Measurements from ENCODE around the gene TRPM4.

The TRPM4 gene

GRCh38 chr19:49193822-49194394 lies 36.3 kb downstream of the TRPM4 start:
- peaks cover 55% of the 10 kb centered on the region for H3K27me3 ChIP-seq (replicated peaks; ENCODE audit: insufficient read depth, low read length)
- no peak overlapping the region for H3K27ac ChIP-seq (ENCODE audit: low read length)
- no peaks in the 10 kb centered on the region for H3K9me3 ChIP-seq (replicated peaks; ENCODE audit: insufficient read depth, low read length)
- H3K4me3 ChIP-seq (ENCODE audit: low read length): no peak overlapping the region
- H3K9me2 ChIP-seq (replicated peaks; ENCODE audit: insufficient read depth, low read length): no peaks in the 10 kb centered on the region
- no peak overlapping the region for H2AFZ ChIP-seq (ENCODE audit: low read length)
- H4K20me1 ChIP-seq (ENCODE audit: insufficient read depth, low read length): no peaks in the 10 kb centered on the region
- no peaks in the 10 kb centered on the region for H3K79me2 ChIP-seq (ENCODE audit: low read length)
- H3F3A ChIP-seq (ENCODE audit: insufficient read depth, low read length): no peaks in the 10 kb centered on the region
- H3K4me2 ChIP-seq (ENCODE audit: low read depth, low read length): no peak overlapping the region
- no peak overlapping the region for H3K9ac ChIP-seq (ENCODE audit: low read length)
- no peaks in the 10 kb centered on the region for H3K36me3 ChIP-seq (replicated peaks; ENCODE audit: insufficient read depth, low read length)
- no peak for TF ChIP-seq CTCF (IDR thresholded peaks at IDR 0.05; ENCODE audit: low read length)
- no peak for TF ChIP-seq EZH2 (optimal IDR thresholded peaks at IDR 0.05; ENCODE audit: low read depth, low read length)
- no peak for TF ChIP-seq EZH2phosphoT487 (IDR thresholded peaks at IDR 0.05; ENCODE audit: low read length)
- no peaks in the 10 kb centered on the region for H3K4me1 ChIP-seq (ENCODE audit: low read length)
- DNase-seq: no peak

GRCh38 chr19:49194408-49194807 lies 36.8 kb downstream of the TRPM4 start:
- H3K4me1 ChIP-seq (ENCODE audit: low read length): no peaks in the 10 kb centered on the region
- H3K4me2 ChIP-seq (ENCODE audit: low read depth, low read length): no peak overlapping the region
- no peaks in the 10 kb centered on the region for H3K79me2 ChIP-seq (ENCODE audit: low read length)
- H2AFZ ChIP-seq (ENCODE audit: low read length): no peak overlapping the region
- no peaks in the 10 kb centered on the region for H3K9me3 ChIP-seq (replicated peaks; ENCODE audit: insufficient read depth, low read length)
- no peak overlapping the region for H3K4me3 ChIP-seq (ENCODE audit: low read length)
- H3K36me3 ChIP-seq (replicated peaks; ENCODE audit: insufficient read depth, low read length): no peaks in the 10 kb centered on the region
- no peak for DNase-seq
- H3K27me3 ChIP-seq (replicated peaks; ENCODE audit: insufficient read depth, low read length): peaks cover 50% of the 10 kb centered on the region
- TF ChIP-seq EZH2 (optimal IDR thresholded peaks at IDR 0.05; ENCODE audit: low read depth, low read length) (no peak), CTCF (IDR thresholded peaks at IDR 0.05; ENCODE audit: low read length) (no peak), EZH2phosphoT487 (IDR thresholded peaks at IDR 0.05; ENCODE audit: low read length) (no peak)
- H3F3A ChIP-seq (ENCODE audit: insufficient read depth, low read length): no peaks in the 10 kb centered on the region
- H3K27ac ChIP-seq (ENCODE audit: low read length): no peak overlapping the region
- H3K9me2 ChIP-seq (replicated peaks; ENCODE audit: insufficient read depth, low read length): no peaks in the 10 kb centered on the region
- no peak overlapping the region for H3K9ac ChIP-seq (ENCODE audit: low read length)
- no peaks in the 10 kb centered on the region for H4K20me1 ChIP-seq (ENCODE audit: insufficient read depth, low read length)

- Histone ChIP-seq H3K9me2 (replicated peaks; ENCODE audit: insufficient read depth, low read length) (no peaks in the 10 kb centered on the region), H3F3A (ENCODE audit: insufficient read depth, low read length) (no peaks in the 10 kb centered on the region), H3K9ac (ENCODE audit: low read length) (no peak overlapping the region), H3K79me2 (ENCODE audit: low read length) (no peaks in the 10 kb centered on the region), H3K36me3 (replicated peaks; ENCODE audit: insufficient read depth, low read length) (no peaks in the 10 kb centered on the region), H3K9me3 (replicated peaks; ENCODE audit: insufficient read depth, low read length) (no peaks in the 10 kb centered on the region), H3K27me3 (replicated peaks; ENCODE audit: insufficient read depth, low read length) (peaks cover 38% of the 10 kb centered on the region), H3K4me3 (ENCODE audit: low read length) (no peak overlapping the region), H2AFZ (ENCODE audit: low read length) (no peak overlapping the region), H3K4me2 (ENCODE audit: low read depth, low read length) (no peak overlapping the region), H4K20me1 (ENCODE audit: insufficient read depth, low read length) (no peaks in the 10 kb centered on the region), H3K4me1 (ENCODE audit: low read length) (no peaks in the 10 kb centered on the region), H3K27ac (ENCODE audit: low read length) (no peak overlapping the region)
- DNase-seq: no peak
- TF ChIP-seq EZH2phosphoT487 (IDR thresholded peaks at IDR 0.05; ENCODE audit: low read length) (no peak), CTCF (IDR thresholded peaks at IDR 0.05; ENCODE audit: low read length) (no peak), EZH2 (optimal IDR thresholded peaks at IDR 0.05; ENCODE audit: low read depth, low read length) (no peak)
These were observed 39.1 kb downstream of the TRPM4 start for GRCh38 chr19:49196527-49197240.

All from MM.1S (cell line).